ENCODE measurements around the gene KLF12.

The KLF12 gene

GRCh38 chr13:74162135-74162534 is 27.9 kb upstream of the KLF12 start:
- DNase-seq (ENCODE audit: insufficient read length, low spot score), result no peak
- FAIRE-seq, result no peak
- no peak for TF ChIP-seq POLR2A (IDR thresholded peaks at IDR 0.05; ENCODE audit: low read depth, low read length)
- TF ChIP-seq POU2F2 (IDR thresholded peaks at IDR 0.05; ENCODE audit: low read depth, low read length), result no peak
- TF ChIP-seq POLR2AphosphoS5 (IDR thresholded peaks at IDR 0.05; ENCODE audit: low read depth, low read length), result no peak
- no peak for TF ChIP-seq SPI1 (IDR thresholded peaks at IDR 0.05; ENCODE audit: low read depth, low read length)
- no peak for TF ChIP-seq TAF1 (IDR thresholded peaks at IDR 0.05; ENCODE audit: low read depth, low read length)
- no peak for TF ChIP-seq PAX5 (IDR thresholded peaks at IDR 0.05; ENCODE audit: insufficient read depth, low read length, severe bottlenecking)

GRCh38 chr13:74158571-74159352 is 24.6 kb upstream of the KLF12 start:
- TF ChIP-seq SPI1 (IDR thresholded peaks at IDR 0.05; ENCODE audit: low read depth, low read length) (no peak), POLR2A (IDR thresholded peaks at IDR 0.05; ENCODE audit: low read depth, low read length) (no peak), TAF1 (IDR thresholded peaks at IDR 0.05; ENCODE audit: low read depth, low read length) (no peak), POU2F2 (IDR thresholded peaks at IDR 0.05; ENCODE audit: low read depth, low read length) (no peak), POLR2AphosphoS5 (IDR thresholded peaks at IDR 0.05; ENCODE audit: low read depth, low read length) (no peak), PAX5 (IDR thresholded peaks at IDR 0.05; ENCODE audit: insufficient read depth, low read length, severe bottlenecking) (no peak)
- DNase-seq (ENCODE audit: insufficient read length, low spot score), result no peak
- no peak for FAIRE-seq

GRCh38 chr13:74158028-74158427 is 23.8 kb upstream of the KLF12 start:
- no peak for TF ChIP-seq PAX5 (IDR thresholded peaks at IDR 0.05; ENCODE audit: insufficient read depth, low read length, severe bottlenecking)
- no peak for TF ChIP-seq POLR2AphosphoS5 (IDR thresholded peaks at IDR 0.05; ENCODE audit: low read depth, low read length)
- TF ChIP-seq POU2F2 (IDR thresholded peaks at IDR 0.05; ENCODE audit: low read depth, low read length), result no peak
- no peak for TF ChIP-seq TAF1 (IDR thresholded peaks at IDR 0.05; ENCODE audit: low read depth, low read length)
- TF ChIP-seq SPI1 (IDR thresholded peaks at IDR 0.05; ENCODE audit: low read depth, low read length), result no peak
- FAIRE-seq (no peak), DNase-seq (ENCODE audit: insufficient read length, low spot score) (no peak)

- FAIRE-seq (no peak), DNase-seq (ENCODE audit: insufficient read length, low spot score) (no peak)
- no peak for TF ChIP-seq PAX5 (IDR thresholded peaks at IDR 0.05; ENCODE audit: insufficient read depth, low read length, severe bottlenecking)
- no peak for TF ChIP-seq POU2F2 (IDR thresholded peaks at IDR 0.05; ENCODE audit: low read depth, low read length)
Observed at GRCh38 chr13:74154981-74155380, 20.8 kb upstream of the KLF12 start.

GRCh38 chr13:74153316-74153715 is 19.1 kb upstream of the KLF12 start:
- FAIRE-seq (no peak), DNase-seq (ENCODE audit: insufficient read length, low spot score) (no peak)
- TF ChIP-seq POU2F2 (IDR thresholded peaks at IDR 0.05; ENCODE audit: low read depth, low read length), result no peak
- no peak for TF ChIP-seq SPI1 (IDR thresholded peaks at IDR 0.05; ENCODE audit: low read depth, low read length)
- TF ChIP-seq TAF1 (IDR thresholded peaks at IDR 0.05; ENCODE audit: low read depth, low read length), result no peak
- no peak for TF ChIP-seq POLR2A (IDR thresholded peaks at IDR 0.05; ENCODE audit: low read depth, low read length)
- no peak for TF ChIP-seq POLR2AphosphoS5 (IDR thresholded peaks at IDR 0.05; ENCODE audit: low read depth, low read length)
- no peak for TF ChIP-seq PAX5 (IDR thresholded peaks at IDR 0.05; ENCODE audit: insufficient read depth, low read length, severe bottlenecking)

- FAIRE-seq, result no peak
- TF ChIP-seq SPI1 (IDR thresholded peaks at IDR 0.05; ENCODE audit: low read depth, low read length), result no peak
- no peak for TF ChIP-seq PAX5 (IDR thresholded peaks at IDR 0.05; ENCODE audit: insufficient read depth, low read length, severe bottlenecking)
- no peak for TF ChIP-seq TAF1 (IDR thresholded peaks at IDR 0.05; ENCODE audit: low read depth, low read length)
- TF ChIP-seq POLR2AphosphoS5 (IDR thresholded peaks at IDR 0.05; ENCODE audit: low read depth, low read length), result no peak
- TF ChIP-seq POU2F2 (IDR thresholded peaks at IDR 0.05; ENCODE audit: low read depth, low read length), result no peak
- no peak for TF ChIP-seq POLR2A (IDR thresholded peaks at IDR 0.05; ENCODE audit: low read depth, low read length)
- no peak for DNase-seq (ENCODE audit: insufficient read length, low spot score)
Observed at GRCh38 chr13:74151859-74152258, 17.7 kb upstream of the KLF12 start.

- FAIRE-seq (no peak), DNase-seq (ENCODE audit: insufficient read length, low spot score) (no peak)
- TF ChIP-seq POLR2AphosphoS5 (IDR thresholded peaks at IDR 0.05; ENCODE audit: low read depth, low read length) (no peak), POLR2A (IDR thresholded peaks at IDR 0.05; ENCODE audit: low read depth, low read length) (no peak), SPI1 (IDR thresholded peaks at IDR 0.05; ENCODE audit: low read depth, low read length) (no peak), TAF1 (IDR thresholded peaks at IDR 0.05; ENCODE audit: low read depth, low read length) (no peak), PAX5 (IDR thresholded peaks at IDR 0.05; ENCODE audit: insufficient read depth, low read length, severe bottlenecking) (no peak), POU2F2 (IDR thresholded peaks at IDR 0.05; ENCODE audit: low read depth, low read length) (no peak)
Observed at GRCh38 chr13:74148352-74148751, 14.1 kb upstream of the KLF12 start.

GRCh38 chr13:74145249-74145975 is 11.2 kb upstream of the KLF12 start:
- no peak for DNase-seq (ENCODE audit: insufficient read length, low spot score)
- TF ChIP-seq POLR2AphosphoS5 (IDR thresholded peaks at IDR 0.05; ENCODE audit: low read depth, low read length) (no peak), TAF1 (IDR thresholded peaks at IDR 0.05; ENCODE audit: low read depth, low read length) (no peak), SPI1 (IDR thresholded peaks at IDR 0.05; ENCODE audit: low read depth, low read length) (no peak), POLR2A (IDR thresholded peaks at IDR 0.05; ENCODE audit: low read depth, low read length) (no peak), PAX5 (IDR thresholded peaks at IDR 0.05; ENCODE audit: insufficient read depth, low read length, severe bottlenecking) (no peak), POU2F2 (IDR thresholded peaks at IDR 0.05; ENCODE audit: low read depth, low read length) (no peak)

GRCh38 chr13:74144269-74144668 is 10.1 kb upstream of the KLF12 start:
- TF ChIP-seq POLR2AphosphoS5 (IDR thresholded peaks at IDR 0.05; ENCODE audit: low read depth, low read length), result no peak
- TF ChIP-seq TAF1 (IDR thresholded peaks at IDR 0.05; ENCODE audit: low read depth, low read length), result no peak
- no peak for TF ChIP-seq SPI1 (IDR thresholded peaks at IDR 0.05; ENCODE audit: low read depth, low read length)
- no peak for TF ChIP-seq PAX5 (IDR thresholded peaks at IDR 0.05; ENCODE audit: insufficient read depth, low read length, severe bottlenecking)
- no peak for TF ChIP-seq POLR2A (IDR thresholded peaks at IDR 0.05; ENCODE audit: low read depth, low read length)
- TF ChIP-seq POU2F2 (IDR thresholded peaks at IDR 0.05; ENCODE audit: low read depth, low read length), result no peak
- DNase-seq (ENCODE audit: insufficient read length, low spot score) (no peak), FAIRE-seq (no peak)

More at GRCh38 chr13:74145249-74145975, 11.2 kb upstream of the KLF12 start:
- FAIRE-seq, result no peak

Data from GM12891 (cell line).